B cell (primary cell): ENCODE results near the gene BCAR3. TPM values are rescaled to one million over a fixed set of nuclear protein-coding genes. Genes with fewer than 3 reads are reported as not detected.

Experiments used
- ATAC-seq: fragments of 200-7000 bp; cut with Tn5 transposase; one replicate; pipeline ENCODE4 v1.10.0; 2021; ENCODE audit warnings: low read depth, mild to moderate bottlenecking, moderate number of reproducible peaks, moderate library complexity
- CTCF ChIA-PET: fragments of 350-600 bp; sonication (Branson Sonifier 250); formaldehyde crosslinking; loops from one replicate; lab custom pipeline; 2021; ENCODE audit warnings: antibody characterized with exemption, inconsistent platforms; lab: Charles Lee
- POLR2A ChIA-PET: fragments of 350-600 bp; sonication (Branson Sonifier 250); formaldehyde crosslinking; loops from one replicate; lab custom pipeline; 2021; ENCODE audit warnings: antibody characterized with exemption; lab: Charles Lee
- DNase-seq: peaks from one replicate; pipeline ENCODE4 v3.0.0; 2013
- H2AFZ ChIP-seq: 2 replicates; pipeline ENCODE4 v1.6.1; 2012; ENCODE audit warnings: mild to moderate bottlenecking, low read depth, low read length; ENCODE audit not compliant: insufficient read depth, poor library complexity, severe bottlenecking
- H3K27ac ChIP-seq, 2 donors: 1 replicate in 1 of 2; 2 replicates in 1 of 2; pipeline ENCODE4 v1.5.1; 2012 to 2013; ENCODE audit warnings: low read length in 2 of 2, mild to moderate bottlenecking in 2 of 2, moderate library complexity in 1 of 2
- H3K27me3 ChIP-seq, 4 experiments: fragments of 200-600 bp in 1 of 4; sonication (generic) in 1 of 4; replicated peaks in 1 of 4; 1 replicate in 2 of 4; 2 replicates in 2 of 4; pipeline versions ENCODE4 v1.6.1 to v1.7.0; 2013 to 2016; ENCODE audit warnings: low read length in 3 of 4, mild to moderate bottlenecking in 2 of 4, mixed read lengths in 1 of 4, moderate library complexity in 1 of 4; ENCODE audit not compliant: insufficient read depth in 4 of 4, control insufficient read depth in 3 of 4; ENCODE audit errors: control extremely low read depth in 1 of 4
- H3K36me3 ChIP-seq, 2 experiments: replicated peaks in 1 of 2; 1 replicate in 1 of 2; 2 replicates in 1 of 2; pipeline versions ENCODE4 v1.6.1 to v1.7.1; 2013; ENCODE audit warnings: low read length in 1 of 2; ENCODE audit not compliant: insufficient read depth in 2 of 2, control insufficient read depth in 1 of 2; ENCODE audit errors: control extremely low read depth in 1 of 2, extremely low read depth in 1 of 2
- H3K4me1 ChIP-seq, 2 donors: fragments of 200-600 bp in 1 of 2; sonication (generic) in 1 of 2; 1 replicate in 1 of 2; 2 replicates in 1 of 2; pipeline versions ENCODE4 v1.5.1 to v1.6.1; 2013 to 2017; ENCODE audit warnings: low read length in 2 of 2; ENCODE audit not compliant: control insufficient read depth in 2 of 2, insufficient read depth in 2 of 2
- H3K4me2 ChIP-seq: replicated peaks from 2 replicates; pipeline ENCODE3; 2012; ENCODE audit warnings: mild to moderate bottlenecking, low read depth, low read length; ENCODE audit not compliant: poor library complexity, severe bottlenecking
- H3K4me3 ChIP-seq, 5 experiments: fragments of 200-600 bp in 1 of 5; sonication (generic) in 1 of 5; 1 replicate in 3 of 5; 2 replicates in 2 of 5; pipeline versions ENCODE4 v1.5.1 to v1.7.0; 2011 to 2016; ENCODE audit warnings: low read length in 4 of 5, mild to moderate bottlenecking in 4 of 5, low read depth in 2 of 5, control low read depth in 1 of 5, moderate library complexity in 1 of 5; ENCODE audit not compliant: insufficient read depth in 1 of 5; ENCODE audit errors: control extremely low read depth in 1 of 5, extremely low read depth in 1 of 5
- H3K79me2 ChIP-seq: fragments of 200-600 bp; sonication (generic); one replicate; pipeline ENCODE4 v1.6.0; 2016; ENCODE audit warnings: low read length; ENCODE audit not compliant: control insufficient read depth, insufficient read depth
- H3K9ac ChIP-seq: fragments of 200-600 bp; sonication (generic); 2 replicates; pipeline ENCODE4 v1.6.1; 2017; ENCODE audit warnings: mild to moderate bottlenecking, low read length, moderate library complexity
- H3K9me3 ChIP-seq, 3 donors: one replicate each; pipeline versions ENCODE4 v1.6.1 to v1.7.1; 2013; ENCODE audit warnings: low read length in 2 of 3; ENCODE audit not compliant: control insufficient read depth in 2 of 3, insufficient read depth in 1 of 3; ENCODE audit errors: control extremely low read depth in 1 of 3
- H4K20me1 ChIP-seq: 2 replicates; pipeline ENCODE4 v1.6.0; 2012; ENCODE audit warnings: mild to moderate bottlenecking, low read length; ENCODE audit not compliant: insufficient read depth, control insufficient read depth, poor library complexity, severe bottlenecking
- H3K27ac Mint-ChIP-seq: one replicate; pipeline ENCODE4 v1.8.0; 2021; ENCODE audit warnings: mixed read lengths
- H3K27me3 Mint-ChIP-seq: one replicate; pipeline ENCODE4 v1.8.0; 2021; ENCODE audit warnings: mixed read lengths
- H3K4me1 Mint-ChIP-seq: one replicate; pipeline ENCODE4 v1.8.0; 2021; ENCODE audit warnings: mixed read lengths
- H3K4me3 Mint-ChIP-seq: one replicate; pipeline ENCODE4 v1.8.0; 2021; ENCODE audit warnings: mixed read lengths
- H3K9me3 Mint-ChIP-seq: one replicate; pipeline ENCODE4 v1.8.0; 2022; ENCODE audit warnings: mixed read lengths; ENCODE audit not compliant: insufficient read depth
- CTCF ChIP-seq: fragments of 200-600 bp; IDR thresholded peaks from one replicate; pipeline ENCODE4 v1.8.0; 2022; ENCODE audit warnings: antibody characterized with exemption, mild to moderate bottlenecking
- EZH2 ChIP-seq: IDR thresholded peaks from 2 replicates; pipeline ENCODE4 v1.6.1; 2012; ENCODE audit warnings: borderline replicate concordance, low read depth, mild to moderate bottlenecking, moderate library complexity, low read length; ENCODE audit not compliant: insufficient read depth, poor library complexity, severe bottlenecking
- WGBS: methylation state at CpG from one replicate; pipeline ENCODE4 v1.1.5; 2013; ENCODE audit warnings: missing lambda C conversion rate; ENCODE audit not compliant: insufficient coverage; 5-methylcytosine and 5-hydroxymethylcytosine counted together
- intact Hi-C: fragments of 100-400 bp; cut with micrococcal nuclease; formaldehyde crosslinking; loops from one replicate; pipeline ENCODE4 v1.10.0; 2022
- polyA plus RNA-seq: library from polyadenylated mRNA; depleted of rRNA; stranded (reverse); fragments of >200 nt; gene quantifications from 2 replicates; pipeline ENCODE4 v1.2.3, GENCODE V29; 2012
- total RNA-seq, 2 donors: library from RNA; stranded (reverse); fragments of 120-200 nt in 1 of 2; gene quantifications; 1 replicate in 1 of 2; 2 replicates in 1 of 2; pipeline versions ENCODE4 v1.2.3 to v1.2.4, GENCODE V29; 2013 to 2022

Gene BCAR3
- total and polyA plus RNA-seq, 2 donors (not counting 1 experiment from before 2014, with no cell fraction given): 6.7 to 13.0 TPM

- Histone ChIP-seq H2AFZ (no peak overlapping the region), H3K9me3 (no peaks in the 10 kb centered on the region), H3K27ac (no peak overlapping the region), H3K4me2 (no peak overlapping the region), H3K27me3 (no peaks in the 10 kb centered on the region), H4K20me1 (no peaks in the 10 kb centered on the region), H3K9ac (no peak overlapping the region), H3K4me3 (no peak overlapping the region), H3K4me1 (no peaks in the 10 kb centered on the region), H3K36me3 (peaks cover 0 to 2% of the 10 kb centered on the region in 2 experiments), H3K79me2 (no peaks in the 10 kb centered on the region)
- DNase-seq (no peak), ATAC-seq (no peak)
- Mint-ChIP-seq H3K27ac (no peak overlapping the region), H3K9me3 (no peaks in the 10 kb centered on the region), H3K27me3 (no peaks in the 10 kb centered on the region), H3K4me3 (no peak overlapping the region), H3K4me1 (no peaks in the 10 kb centered on the region)
- ChIA-PET CTCF (interaction anchor here (0.7 kb wide), 1 partner anchor 202 kb away, joined by 4 read pairs; no protein-coding TSS in a partner anchor), POLR2A (no interaction called here)
- no CpG with 5 or more reads among the region's 2 CpGs for WGBS
- intact Hi-C loops: no loop called here
- TF ChIP-seq CTCF: no peak
Observed at GRCh38 chr1:93537924-93538323, 143.7 kb downstream of the BCAR3 start.

- Mint-ChIP-seq H3K27me3 (no peaks in the 10 kb centered on the region), H3K9me3 (no peaks in the 10 kb centered on the region), H3K4me1 (no peaks in the 10 kb centered on the region), H3K27ac (no peak overlapping the region), H3K4me3 (no peak overlapping the region)
- DNase-seq (no peak), ATAC-seq (no peak)
- no peak for TF ChIP-seq EZH2
- POLR2A ChIA-PET: no interaction called here
- Histone ChIP-seq H3K9ac (no peak overlapping the region), H3K79me2 (no peaks in the 10 kb centered on the region), H3K36me3 (peaks cover 0 to 2% of the 10 kb centered on the region in 2 experiments), H3K4me1 (no peaks in the 10 kb centered on the region), H3K4me3 (no peak overlapping the region), H2AFZ (no peak overlapping the region), H3K27me3 (no peaks in the 10 kb centered on the region), H4K20me1 (no peaks in the 10 kb centered on the region), H3K4me2 (no peak overlapping the region), H3K27ac (no peak overlapping the region), H3K9me3 (no peaks in the 10 kb centered on the region)
- CTCF ChIA-PET: interaction anchor here (0.7 kb wide), 1 partner anchor 201 kb away, joined by 4 read pairs; no protein-coding TSS in a partner anchor
- intact Hi-C loops: no loop called here
Observed at GRCh38 chr1:93537396-93537795, 144.2 kb downstream of the BCAR3 start.
